ENCODE results near the gene COA7.

The COA7 gene

DNA sequence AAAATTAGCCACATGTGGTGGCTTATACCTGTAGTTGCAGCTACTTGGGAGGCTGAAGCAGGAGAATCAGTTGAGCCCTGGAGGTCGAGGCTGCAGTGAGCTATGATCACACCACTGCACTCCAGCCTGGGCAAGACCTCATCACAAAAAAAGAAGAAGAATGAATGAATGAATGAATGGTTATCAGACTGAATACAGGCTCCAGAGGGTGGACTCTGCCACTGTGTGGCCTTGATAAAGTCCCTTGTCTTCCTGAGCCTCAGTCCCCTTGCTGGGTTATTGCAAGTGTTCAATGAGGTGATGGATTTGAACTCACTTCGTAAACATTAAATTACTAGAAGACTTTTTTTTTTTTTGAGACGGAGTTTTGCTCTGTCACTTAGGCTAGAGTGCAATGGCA lies 40.4 kb downstream of the COA7 start:
- no peak overlapping the region for H3K27ac ChIP-seq (ENCODE audit: low read depth, low read length)
- no peak overlapping the region for H3K4me3 ChIP-seq (ENCODE audit: low read depth, low read length)
- H3K27me3 ChIP-seq (ENCODE audit: control insufficient read depth, insufficient read depth, low read length): no peaks in the 10 kb centered on the region
- H3K9ac ChIP-seq (ENCODE audit: low read length): no peak overlapping the region
- H3K36me3 ChIP-seq (ENCODE audit: control insufficient read depth, insufficient read depth, low read length): no peaks in the 10 kb centered on the region
- H3K9me3 ChIP-seq (ENCODE audit: control insufficient read depth, insufficient read depth, low read depth, low read length): no peaks in the 10 kb centered on the region
- peaks cover 27% of the 10 kb centered on the region for H3K4me1 ChIP-seq (ENCODE audit: control insufficient read depth, insufficient read depth, low read length)

GRCh38 chr1:52654063-52654462 lies 44.1 kb downstream of the COA7 start:
- H3K9ac ChIP-seq (ENCODE audit: low read length): no peak overlapping the region
- H3K4me1 ChIP-seq (ENCODE audit: control insufficient read depth, insufficient read depth, low read length): peaks cover 1% of the 10 kb centered on the region; the same call in 1 of the 2 replicates
- no peaks in the 10 kb centered on the region for H3K9me3 ChIP-seq (ENCODE audit: control insufficient read depth, insufficient read depth, low read depth, low read length)
- H3K27me3 ChIP-seq (ENCODE audit: control insufficient read depth, insufficient read depth, low read length): no peaks in the 10 kb centered on the region
- no peak overlapping the region for H3K27ac ChIP-seq (ENCODE audit: low read depth, low read length)
- no peaks in the 10 kb centered on the region for H3K36me3 ChIP-seq (ENCODE audit: control insufficient read depth, insufficient read depth, low read length)
- H3K4me3 ChIP-seq (ENCODE audit: low read depth, low read length): no peak overlapping the region

- no peak overlapping the region for H3K4me3 ChIP-seq (ENCODE audit: low read depth, low read length)
- H3K36me3 ChIP-seq (ENCODE audit: control insufficient read depth, insufficient read depth, low read length): no peaks in the 10 kb centered on the region
- H3K27me3 ChIP-seq (ENCODE audit: control insufficient read depth, insufficient read depth, low read length): no peaks in the 10 kb centered on the region
- no peak overlapping the region for H3K9ac ChIP-seq (ENCODE audit: low read length)
- H3K9me3 ChIP-seq (ENCODE audit: control insufficient read depth, insufficient read depth, low read depth, low read length): no peaks in the 10 kb centered on the region
- H3K4me1 ChIP-seq (ENCODE audit: control insufficient read depth, insufficient read depth, low read length): no peaks in the 10 kb centered on the region
- no peak overlapping the region for H3K27ac ChIP-seq (ENCODE audit: low read depth, low read length)
Observed at GRCh38 chr1:52653207-52653849, 44.8 kb downstream of the COA7 start.

DNA sequence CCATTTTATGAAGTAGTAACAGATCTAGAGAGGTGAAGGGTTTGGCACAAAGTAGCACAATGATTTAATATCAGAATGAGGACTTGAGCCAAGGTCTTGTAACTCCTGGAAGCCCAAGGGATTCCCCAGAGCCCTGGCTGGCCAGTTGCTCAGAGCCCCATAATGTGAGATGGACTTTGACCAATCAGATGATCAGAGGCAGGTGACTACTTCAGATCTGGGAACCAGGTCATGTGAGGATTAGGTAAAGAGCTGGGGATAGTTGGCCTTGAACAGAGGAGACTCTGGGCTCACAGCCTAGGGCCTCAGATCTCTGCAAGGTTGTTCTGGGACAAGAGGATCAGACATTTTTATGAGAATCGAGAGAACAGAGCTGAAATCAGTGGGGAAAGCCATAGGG lies 46.2 kb downstream of the COA7 start:
- no peaks in the 10 kb centered on the region for H3K27me3 ChIP-seq (ENCODE audit: control insufficient read depth, insufficient read depth, low read length)
- H3K27ac ChIP-seq (ENCODE audit: low read depth, low read length): no peak overlapping the region
- no peaks in the 10 kb centered on the region for H3K4me1 ChIP-seq (ENCODE audit: control insufficient read depth, insufficient read depth, low read length)
- no peak overlapping the region for H3K9ac ChIP-seq (ENCODE audit: low read length)
- H3K4me3 ChIP-seq (ENCODE audit: low read depth, low read length): no peak overlapping the region
- no peaks in the 10 kb centered on the region for H3K9me3 ChIP-seq (ENCODE audit: control insufficient read depth, insufficient read depth, low read depth, low read length)
- no peaks in the 10 kb centered on the region for H3K36me3 ChIP-seq (ENCODE audit: control insufficient read depth, insufficient read depth, low read length)

GRCh38 chr1:52645261-52645660 lies 52.9 kb downstream of the COA7 start:
- Histone ChIP-seq H3K9me3 (ENCODE audit: control insufficient read depth, insufficient read depth, low read depth, low read length) (no peaks in the 10 kb centered on the region), H3K9ac (ENCODE audit: low read length) (no peak overlapping the region), H3K36me3 (ENCODE audit: control insufficient read depth, insufficient read depth, low read length) (no peaks in the 10 kb centered on the region), H3K4me1 (ENCODE audit: control insufficient read depth, insufficient read depth, low read length) (no peaks in the 10 kb centered on the region), H3K27ac (ENCODE audit: low read depth, low read length) (no peak overlapping the region), H3K27me3 (ENCODE audit: control insufficient read depth, insufficient read depth, low read length) (no peaks in the 10 kb centered on the region), H3K4me3 (ENCODE audit: low read depth, low read length) (no peak overlapping the region)

DNA sequence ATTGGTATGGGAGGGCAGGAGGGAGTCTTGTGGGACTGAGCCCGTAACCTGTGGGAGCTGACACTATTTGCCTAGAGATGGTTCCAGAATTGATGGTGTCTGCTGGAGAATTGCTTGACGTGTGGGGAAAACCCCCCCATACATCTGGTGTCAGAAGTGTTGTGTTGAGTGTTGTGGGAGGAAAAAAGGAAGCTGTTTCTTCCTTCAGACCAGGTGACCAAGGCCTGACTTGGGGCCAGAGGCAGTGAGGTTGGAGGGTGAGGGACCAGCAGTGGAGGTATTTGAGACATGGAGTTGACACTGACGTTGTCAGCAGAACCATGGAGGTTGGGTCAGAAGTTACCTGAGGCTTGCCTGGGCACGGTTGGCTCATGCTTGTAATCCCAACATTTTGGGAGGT lies 56.8 kb downstream of the COA7 start:
- Histone ChIP-seq H3K27ac (ENCODE audit: low read depth, low read length) (no peak overlapping the region), H3K9ac (ENCODE audit: low read length) (no peak overlapping the region)

GRCh38 chr1:52640697-52641096 lies 57.5 kb downstream of the COA7 start:
- H3K36me3 ChIP-seq (ENCODE audit: control insufficient read depth, insufficient read depth, low read length): no peaks in the 10 kb centered on the region
- H3K27ac ChIP-seq (ENCODE audit: low read depth, low read length): no peak overlapping the region
- H3K4me1 ChIP-seq (ENCODE audit: control insufficient read depth, insufficient read depth, low read length): peaks cover 14% of the 10 kb centered on the region

More for the DNA sequence above, 56.8 kb downstream of the COA7 start:
- H3K4me3 ChIP-seq (ENCODE audit: low read depth, low read length): no peak overlapping the region
- peaks cover 14% of the 10 kb centered on the region for H3K4me1 ChIP-seq (ENCODE audit: control insufficient read depth, insufficient read depth, low read length)
- no peaks in the 10 kb centered on the region for H3K36me3 ChIP-seq (ENCODE audit: control insufficient read depth, insufficient read depth, low read length)
- H3K9me3 ChIP-seq (ENCODE audit: control insufficient read depth, insufficient read depth, low read depth, low read length): no peaks in the 10 kb centered on the region
- H3K27me3 ChIP-seq (ENCODE audit: control insufficient read depth, insufficient read depth, low read length): peaks cover 12% of the 10 kb centered on the region; the same call in 1 of the 2 replicates

DNA sequence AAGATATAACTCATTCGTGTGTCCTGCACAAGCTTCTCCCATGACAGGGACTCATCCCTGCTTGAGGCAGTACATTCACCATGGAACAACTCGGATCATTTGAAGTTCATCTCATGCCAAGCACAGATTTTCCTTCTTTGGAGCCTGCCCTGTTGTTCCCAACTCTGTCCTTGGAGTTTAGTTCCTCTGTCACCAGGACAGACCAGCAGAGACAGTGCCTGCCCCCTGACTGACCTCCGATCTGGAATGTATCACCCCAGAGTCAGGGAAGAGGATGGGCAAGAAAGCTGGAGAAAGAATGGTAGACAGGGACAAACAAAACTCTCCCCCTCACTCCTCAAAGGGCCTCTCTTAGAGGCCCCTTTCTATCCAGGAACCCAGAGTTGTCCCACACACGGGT lies 60.2 kb downstream of the COA7 start:
- no peaks in the 10 kb centered on the region for H3K9me3 ChIP-seq (ENCODE audit: control insufficient read depth, insufficient read depth, low read depth, low read length)
- H3K4me1 ChIP-seq (ENCODE audit: control insufficient read depth, insufficient read depth, low read length): peaks cover 16% of the 10 kb centered on the region
- peaks cover 37% of the 10 kb centered on the region for H3K27me3 ChIP-seq (ENCODE audit: control insufficient read depth, insufficient read depth, low read length)
- H3K27ac ChIP-seq (ENCODE audit: low read depth, low read length): no peak overlapping the region
- H3K9ac ChIP-seq (ENCODE audit: low read length): no peak overlapping the region
- H3K36me3 ChIP-seq (ENCODE audit: control insufficient read depth, insufficient read depth, low read length): no peaks in the 10 kb centered on the region
- no peak overlapping the region for H3K4me3 ChIP-seq (ENCODE audit: low read depth, low read length)

More at GRCh38 chr1:52640697-52641096, 57.5 kb downstream of the COA7 start:
- Histone ChIP-seq H3K9ac (ENCODE audit: low read length) (no peak overlapping the region), H3K27me3 (ENCODE audit: control insufficient read depth, insufficient read depth, low read length) (peaks cover 12% of the 10 kb centered on the region; the same call in 1 of the 2 replicates), H3K9me3 (ENCODE audit: control insufficient read depth, insufficient read depth, low read depth, low read length) (no peaks in the 10 kb centered on the region), H3K4me3 (ENCODE audit: low read depth, low read length) (no peak overlapping the region)

DNA sequence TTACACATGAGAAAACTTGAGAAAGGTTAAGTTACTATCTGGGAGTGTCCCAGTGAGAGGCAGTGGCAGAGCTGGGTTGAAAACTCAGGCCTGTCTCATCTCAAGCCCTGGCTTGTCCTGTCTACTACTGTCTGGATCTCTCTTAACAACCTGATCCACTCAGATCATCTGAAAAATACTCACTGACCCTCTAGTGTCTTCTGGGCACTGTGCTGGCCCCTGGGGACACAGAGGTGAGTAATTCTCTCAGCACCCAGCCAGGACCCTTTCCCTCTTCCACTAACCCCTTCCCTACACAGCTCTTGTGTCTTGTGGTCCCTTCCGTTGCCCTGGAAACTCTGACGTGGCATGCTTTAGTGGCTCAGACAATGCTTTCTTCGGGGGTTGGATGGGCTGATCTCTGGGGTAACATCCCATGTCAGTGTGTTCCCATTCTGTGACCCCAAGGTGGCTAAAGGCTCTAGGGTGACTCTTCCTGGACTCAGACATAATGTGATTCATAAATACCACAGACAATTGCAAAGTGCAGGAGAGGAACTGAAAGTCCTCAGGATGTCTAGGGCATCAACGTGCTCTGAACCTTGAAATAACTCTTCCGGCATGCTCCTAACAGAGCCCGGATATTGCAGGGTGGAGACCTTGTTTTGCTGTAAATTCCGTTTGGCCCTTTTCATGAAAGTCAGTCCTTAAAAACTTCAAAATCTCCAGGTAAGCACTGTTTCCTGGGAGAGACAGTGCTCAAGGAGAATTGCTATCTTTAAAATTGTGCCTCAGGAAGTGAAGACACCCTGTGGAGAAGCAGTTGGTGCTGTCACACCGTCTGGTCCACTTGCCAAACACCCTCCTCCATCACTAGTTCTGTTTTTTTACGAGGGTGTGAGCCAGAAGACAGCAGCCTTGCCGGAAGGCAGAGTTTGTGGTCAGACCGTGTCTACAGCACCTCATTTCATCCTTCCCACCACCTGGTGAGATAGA lies 61.1 kb downstream of the COA7 start:
- H3K27ac ChIP-seq (ENCODE audit: low read depth, low read length): no peak overlapping the region
- H3K4me1 ChIP-seq (ENCODE audit: control insufficient read depth, insufficient read depth, low read length): peaks cover 26% of the 10 kb centered on the region
- H3K36me3 ChIP-seq (ENCODE audit: control insufficient read depth, insufficient read depth, low read length): no peaks in the 10 kb centered on the region
- H3K27me3 ChIP-seq (ENCODE audit: control insufficient read depth, insufficient read depth, low read length): peaks cover 47% of the 10 kb centered on the region
- H3K4me3 ChIP-seq (ENCODE audit: low read depth, low read length): no peak overlapping the region
- H3K9ac ChIP-seq (ENCODE audit: low read length): no peak overlapping the region
- no peaks in the 10 kb centered on the region for H3K9me3 ChIP-seq (ENCODE audit: control insufficient read depth, insufficient read depth, low read depth, low read length)

GRCh38 chr1:52635321-52636089 lies 62.6 kb downstream of the COA7 start:
- Histone ChIP-seq H3K36me3 (ENCODE audit: control insufficient read depth, insufficient read depth, low read length) (no peaks in the 10 kb centered on the region), H3K9ac (ENCODE audit: low read length) (no peak overlapping the region), H3K27me3 (ENCODE audit: control insufficient read depth, insufficient read depth, low read length) (peaks cover 55% of the 10 kb centered on the region), H3K4me3 (ENCODE audit: low read depth, low read length) (no peak overlapping the region), H3K27ac (ENCODE audit: low read depth, low read length) (no peak overlapping the region), H3K9me3 (ENCODE audit: control insufficient read depth, insufficient read depth, low read depth, low read length) (no peaks in the 10 kb centered on the region), H3K4me1 (ENCODE audit: control insufficient read depth, insufficient read depth, low read length) (peaks cover 32% of the 10 kb centered on the region)

Data from HUES6 (cell line).